ENCODE measurements around the gene CDK18. TPM values are rescaled to one million over a fixed set of nuclear protein-coding genes. Genes with fewer than 3 reads are reported as not detected.

CDK18 gene
- total and polyA plus RNA-seq, 9 donors, result 3.1 to 18.8 (median 10.3) TPM

DNA sequence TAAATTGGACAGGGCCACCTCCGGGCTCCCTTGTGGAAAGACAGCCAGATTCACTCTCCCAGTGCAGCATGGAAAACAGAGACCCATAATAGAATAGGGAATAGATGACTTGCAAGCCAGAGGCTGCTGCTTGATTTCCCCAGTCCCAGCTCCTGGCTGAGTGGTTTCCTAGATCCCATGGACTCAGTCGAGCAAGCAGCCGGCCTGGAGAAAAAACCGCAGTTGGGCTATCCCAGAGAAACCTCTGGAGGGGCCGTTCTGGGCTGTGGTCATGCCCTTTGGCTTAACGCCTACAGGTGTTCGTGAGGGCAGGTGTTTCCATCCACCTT, 65.7 kb downstream of the CDK18 start:
- WGBS (ENCODE audit: insufficient coverage), result 44% methylated on average over 6 of the region's 7 CpGs
- Histone ChIP-seq H3K27ac (ENCODE audit: low read length) (no peak overlapping the region), H3K9me3 (replicated peaks; ENCODE audit: control insufficient read depth, low read depth, low read length) (no peaks in the 10 kb centered on the region), H3K4me1 (ENCODE audit: control insufficient read depth, insufficient read depth, low read length) (peaks cover 6% of the 10 kb centered on the region), H3K36me3 (ENCODE audit: control insufficient read depth, insufficient read depth, low read length) (no peaks in the 10 kb centered on the region), H3K27me3 (ENCODE audit: control insufficient read depth, insufficient read depth, low read length) (peaks cover 59% of the 10 kb centered on the region), H3K4me3 (ENCODE audit: low read length) (no peak overlapping the region)
- no peak for DNase-seq

DNA sequence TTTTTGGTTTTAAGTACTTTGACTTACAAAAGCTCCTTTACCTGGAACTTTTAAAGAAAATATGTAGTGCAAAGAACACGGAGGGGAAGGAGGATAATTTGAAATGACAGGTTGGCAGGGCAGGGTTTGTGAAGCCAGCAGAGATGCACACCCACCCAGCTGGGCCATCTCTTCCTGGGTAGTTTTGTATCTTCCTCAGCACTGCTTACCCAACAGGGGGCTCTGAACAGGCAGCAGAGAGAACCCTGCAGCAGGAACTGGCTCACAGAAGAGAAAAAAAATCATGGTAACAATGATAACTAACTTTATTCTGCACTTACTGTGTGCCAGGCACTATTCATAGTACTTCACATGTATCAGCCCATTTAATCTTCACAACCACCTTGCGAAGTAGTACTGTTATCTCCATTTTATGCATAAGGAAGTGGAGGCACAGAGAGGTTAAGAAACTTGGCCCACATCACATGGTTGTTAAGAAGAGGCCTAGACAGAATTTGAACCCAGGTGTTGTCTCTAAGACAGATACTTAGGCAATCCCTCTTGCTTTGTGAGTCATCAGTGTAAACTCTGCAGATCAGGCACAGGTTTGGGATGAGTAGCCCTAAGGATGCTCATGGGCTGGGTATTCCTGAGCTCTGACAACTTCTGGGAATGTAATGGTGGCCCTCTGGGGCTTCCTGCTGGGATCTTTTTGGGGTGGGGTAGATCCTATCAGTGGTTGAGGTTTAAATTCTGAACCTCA, 66.5 kb downstream of the CDK18 start:
- no CpG with 5 or more reads among the region's 2 CpGs for WGBS (ENCODE audit: insufficient coverage)
- H3K4me3 ChIP-seq (ENCODE audit: low read length), result no peak overlapping the region
- no peaks in the 10 kb centered on the region for H3K36me3 ChIP-seq (ENCODE audit: control insufficient read depth, insufficient read depth, low read length)
- peaks cover 6% of the 10 kb centered on the region for H3K4me1 ChIP-seq (ENCODE audit: control insufficient read depth, insufficient read depth, low read length)
- no peak overlapping the region for H3K27ac ChIP-seq (ENCODE audit: low read length)
- no peak for DNase-seq
- H3K9me3 ChIP-seq (replicated peaks; ENCODE audit: control insufficient read depth, low read depth, low read length), result no peaks in the 10 kb centered on the region
- peaks cover 58% of the 10 kb centered on the region for H3K27me3 ChIP-seq (ENCODE audit: control insufficient read depth, insufficient read depth, low read length)

DNA sequence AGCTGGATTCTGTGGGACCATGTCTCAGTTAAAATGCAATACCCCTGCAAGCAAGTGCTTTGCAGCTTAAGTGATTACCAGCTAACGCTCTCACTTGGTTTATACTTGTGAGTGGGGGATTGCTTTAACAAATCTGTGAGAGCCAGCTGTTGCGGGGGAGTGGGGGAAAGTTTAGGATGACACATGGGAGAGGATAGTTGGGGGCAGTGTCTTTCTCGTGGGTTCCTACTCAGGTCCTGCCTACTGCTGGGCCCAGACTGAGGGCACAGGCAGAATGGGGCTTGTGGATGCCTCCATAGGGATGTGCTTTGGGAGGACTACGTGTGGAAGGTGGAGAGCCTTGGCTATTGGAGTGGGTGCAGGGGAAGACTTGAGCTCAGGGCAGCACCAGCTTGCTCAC, 67.3 kb downstream of the CDK18 start:
- Histone ChIP-seq H3K27ac (ENCODE audit: low read length) (no peak overlapping the region), H3K4me3 (ENCODE audit: low read length) (no peak overlapping the region), H3K27me3 (ENCODE audit: control insufficient read depth, insufficient read depth, low read length) (peaks cover 57% of the 10 kb centered on the region), H3K36me3 (ENCODE audit: control insufficient read depth, insufficient read depth, low read length) (no peaks in the 10 kb centered on the region), H3K4me1 (ENCODE audit: control insufficient read depth, insufficient read depth, low read length) (peaks cover 6% of the 10 kb centered on the region), H3K9me3 (replicated peaks; ENCODE audit: control insufficient read depth, low read depth, low read length) (no peaks in the 10 kb centered on the region)
- DNase-seq, result no peak
- 29% methylated on average over 2 of the region's 4 CpGs for WGBS (ENCODE audit: insufficient coverage)

DNA sequence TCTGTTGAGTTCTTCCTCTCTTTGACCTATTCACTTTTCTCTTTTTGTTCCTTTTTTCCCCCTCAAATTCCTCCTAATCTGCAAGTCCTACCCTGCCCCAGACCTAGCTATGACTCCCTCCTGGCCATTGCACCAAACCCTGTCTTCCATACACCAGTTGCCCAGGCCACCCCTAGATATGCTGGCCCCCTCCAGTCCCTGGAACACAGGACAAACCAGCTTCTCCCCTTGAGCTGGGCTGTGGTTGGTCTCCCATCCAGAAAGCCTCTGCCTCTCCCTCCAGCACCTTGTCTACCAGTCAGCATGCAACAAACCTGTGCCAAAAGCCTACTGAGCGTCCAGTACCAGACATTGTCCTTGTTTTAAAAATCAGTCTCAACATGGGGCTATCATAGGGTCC, 68.0 kb downstream of the CDK18 start:
- no peaks in the 10 kb centered on the region for H3K9me3 ChIP-seq (replicated peaks; ENCODE audit: control insufficient read depth, low read depth, low read length)
- H3K27me3 ChIP-seq (ENCODE audit: control insufficient read depth, insufficient read depth, low read length), result peaks cover 56% of the 10 kb centered on the region
- H3K4me3 ChIP-seq (ENCODE audit: low read length), result no peak overlapping the region
- DNase-seq, result no peak
- WGBS (ENCODE audit: insufficient coverage), result 91% methylated on average over 1 of the region's 1 CpG
- no peaks in the 10 kb centered on the region for H3K36me3 ChIP-seq (ENCODE audit: control insufficient read depth, insufficient read depth, low read length)
- H3K4me1 ChIP-seq (ENCODE audit: control insufficient read depth, insufficient read depth, low read length), result peaks cover 7% of the 10 kb centered on the region
- H3K27ac ChIP-seq (ENCODE audit: low read length), result no peak overlapping the region

DNA sequence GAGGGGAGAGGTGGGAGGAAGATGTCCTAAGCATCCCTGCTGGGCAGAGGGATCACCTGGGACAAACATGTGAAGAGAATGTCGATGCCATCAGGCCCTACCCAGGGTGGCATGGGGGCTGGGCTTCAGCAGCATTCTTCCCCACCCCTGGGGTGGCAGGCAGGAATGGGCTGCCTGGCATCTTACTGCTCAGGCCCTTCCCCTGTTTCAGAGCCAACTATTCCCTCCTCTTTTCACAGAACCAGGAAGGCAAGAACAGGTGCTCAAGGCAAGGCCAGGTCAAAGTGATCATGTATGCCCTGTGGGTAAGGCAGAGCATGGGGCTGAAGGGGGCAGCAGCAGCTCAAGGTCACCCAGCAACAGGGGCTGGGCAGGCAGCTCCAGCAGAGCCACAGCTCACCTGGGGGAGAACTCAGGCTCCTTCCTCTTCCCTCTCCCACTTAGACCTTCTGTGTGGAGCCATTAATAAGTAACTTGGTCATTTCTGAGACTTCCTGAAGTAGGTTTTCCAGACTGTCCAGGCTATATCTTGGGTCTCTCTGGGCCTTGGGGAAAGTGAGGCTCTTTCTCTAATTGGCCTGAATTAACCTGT, 70.9 kb downstream of the CDK18 start:
- H3K27ac ChIP-seq (ENCODE audit: low read length), result no peak overlapping the region
- DNase-seq, result no peak
- no peaks in the 10 kb centered on the region for H3K36me3 ChIP-seq (ENCODE audit: control insufficient read depth, insufficient read depth, low read length)
- peaks cover 2% of the 10 kb centered on the region for H3K4me1 ChIP-seq (ENCODE audit: control insufficient read depth, insufficient read depth, low read length)
- WGBS (ENCODE audit: insufficient coverage), result no CpG with 5 or more reads among the region's 1 CpG
- peaks cover 44% of the 10 kb centered on the region for H3K27me3 ChIP-seq (ENCODE audit: control insufficient read depth, insufficient read depth, low read length)
- no peak overlapping the region for H3K4me3 ChIP-seq (ENCODE audit: low read length)
- H3K9me3 ChIP-seq (replicated peaks; ENCODE audit: control insufficient read depth, low read depth, low read length), result no peaks in the 10 kb centered on the region

DNA sequence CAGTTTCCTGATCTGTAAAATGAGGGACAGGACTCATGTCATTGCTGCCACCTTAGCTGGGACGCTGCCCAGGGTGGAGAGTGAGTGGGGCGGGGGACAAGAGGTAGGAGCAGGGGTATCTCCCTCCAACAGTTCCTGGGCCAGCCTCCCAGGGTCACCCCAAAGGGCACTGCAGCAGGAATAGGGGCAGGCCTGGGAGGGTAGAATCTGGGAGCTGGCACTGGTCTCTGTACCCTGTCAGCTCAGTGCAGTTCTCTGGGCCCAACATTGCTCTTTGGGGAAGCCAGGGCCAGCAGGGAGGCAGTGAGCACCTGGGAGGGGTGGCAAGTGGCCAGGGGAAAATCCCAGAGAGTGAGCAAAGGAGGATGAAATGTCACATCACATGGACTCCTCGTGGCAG, 71.5 kb downstream of the CDK18 start:
- H3K9me3 ChIP-seq (replicated peaks; ENCODE audit: control insufficient read depth, low read depth, low read length), result no peaks in the 10 kb centered on the region
- H3K27ac ChIP-seq (ENCODE audit: low read length), result no peak overlapping the region
- peaks cover 2% of the 10 kb centered on the region for H3K4me1 ChIP-seq (ENCODE audit: control insufficient read depth, insufficient read depth, low read length)
- no peak for DNase-seq
- H3K27me3 ChIP-seq (ENCODE audit: control insufficient read depth, insufficient read depth, low read length), result peaks cover 41% of the 10 kb centered on the region
- no peak overlapping the region for H3K4me3 ChIP-seq (ENCODE audit: low read length)
- 50% methylated on average over 1 of the region's 3 CpGs for WGBS (ENCODE audit: insufficient coverage)
- no peaks in the 10 kb centered on the region for H3K36me3 ChIP-seq (ENCODE audit: control insufficient read depth, insufficient read depth, low read length)

DNA sequence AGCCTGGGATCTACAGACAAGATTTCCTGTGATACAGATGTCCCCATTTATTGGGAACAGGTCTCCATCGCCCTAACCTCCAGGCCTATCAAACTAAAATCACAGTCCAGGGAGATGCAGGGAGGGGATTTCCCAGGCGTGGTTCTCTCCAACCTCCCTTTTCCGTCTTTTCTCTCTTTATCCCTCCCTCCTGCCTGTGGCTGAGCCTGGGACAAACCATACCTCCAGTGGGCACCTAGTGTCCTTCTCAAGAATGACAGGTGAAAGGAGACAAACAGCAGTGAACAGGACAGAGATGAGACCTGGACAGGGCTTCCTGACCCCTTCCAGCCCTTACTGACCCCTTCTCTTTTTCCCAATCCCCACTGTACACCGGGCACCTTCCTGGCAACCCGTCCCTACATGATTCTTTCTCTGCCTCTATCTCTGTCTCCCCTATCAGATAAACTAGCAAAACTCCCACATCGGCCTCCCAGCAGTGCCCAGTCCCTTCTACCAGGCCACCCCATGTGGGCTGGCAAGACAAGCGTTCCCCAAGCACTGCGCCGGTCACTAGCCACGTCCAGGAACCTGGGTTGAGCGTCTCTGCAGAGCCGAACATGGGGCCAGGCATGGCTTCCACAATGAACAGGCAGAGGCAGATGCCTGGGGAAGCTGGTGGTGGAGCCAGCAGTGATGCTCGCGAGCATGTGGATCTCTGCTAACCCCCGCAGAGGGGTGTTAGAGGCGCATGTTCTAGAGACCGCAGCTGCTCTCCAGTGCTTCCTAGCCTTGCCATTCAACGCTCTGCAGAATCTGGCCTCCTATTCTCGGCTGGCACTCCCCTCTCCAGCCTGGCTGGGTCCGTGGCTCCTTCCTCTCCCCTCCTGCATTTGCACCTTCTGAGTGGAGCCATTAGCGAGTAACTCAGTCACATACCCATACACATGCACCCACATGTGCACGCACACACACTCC, 72.6 kb downstream of the CDK18 start:
- H3K27ac ChIP-seq (ENCODE audit: low read length), result no peak overlapping the region
- DNase-seq, result no peak
- H3K4me1 ChIP-seq (ENCODE audit: control insufficient read depth, insufficient read depth, low read length), result peaks cover 2% of the 10 kb centered on the region
- 58% methylated on average over 20 of the region's 22 CpGs for WGBS (ENCODE audit: insufficient coverage)
- H3K9me3 ChIP-seq (replicated peaks; ENCODE audit: control insufficient read depth, low read depth, low read length), result no peaks in the 10 kb centered on the region
- peaks cover 33% of the 10 kb centered on the region for H3K27me3 ChIP-seq (ENCODE audit: control insufficient read depth, insufficient read depth, low read length)
- no peak overlapping the region for H3K4me3 ChIP-seq (ENCODE audit: low read length)
- H3K36me3 ChIP-seq (ENCODE audit: control insufficient read depth, insufficient read depth, low read length), result no peaks in the 10 kb centered on the region

DNA sequence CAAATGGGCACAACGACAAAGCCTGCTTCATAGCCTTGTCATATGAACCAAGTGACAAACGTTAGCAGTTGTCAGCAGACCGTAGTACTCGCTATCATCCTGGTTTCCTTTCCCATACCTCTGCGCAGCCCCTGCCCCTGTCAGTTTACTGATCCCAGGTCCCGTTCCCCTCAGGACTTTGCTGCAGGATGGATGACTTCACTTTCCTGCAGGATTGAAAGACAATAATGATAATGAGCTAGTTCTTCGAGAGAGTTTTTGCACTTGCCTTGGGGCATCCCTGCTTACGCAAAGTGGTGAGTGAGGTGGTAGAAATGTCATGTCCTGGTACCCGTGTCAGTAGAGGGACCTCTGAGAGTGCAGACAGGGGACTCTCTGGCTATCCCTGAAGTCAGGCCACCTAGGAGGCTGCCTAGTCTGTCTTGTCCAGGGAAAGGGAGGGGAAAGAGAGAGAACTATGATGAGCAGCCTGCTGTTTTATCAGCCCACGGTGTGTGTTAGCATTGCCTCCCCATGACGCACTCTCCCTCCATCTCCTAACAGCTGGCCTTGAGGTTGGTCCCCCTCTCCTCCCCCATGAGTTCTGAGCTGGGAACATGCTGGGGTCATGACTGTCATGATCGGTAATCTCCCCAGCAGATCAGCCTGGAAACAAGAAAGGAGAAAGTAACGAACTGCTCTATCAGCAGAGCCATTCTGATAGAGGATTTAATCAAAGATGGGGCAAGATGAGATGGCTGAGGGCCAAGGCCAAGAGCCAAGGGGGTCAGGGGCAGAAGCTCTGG, 73.6 kb downstream of the CDK18 start:
- Histone ChIP-seq H3K36me3 (ENCODE audit: control insufficient read depth, insufficient read depth, low read length) (no peaks in the 10 kb centered on the region), H3K4me3 (ENCODE audit: low read length) (no peak overlapping the region), H3K9me3 (replicated peaks; ENCODE audit: control insufficient read depth, low read depth, low read length) (no peaks in the 10 kb centered on the region), H3K4me1 (ENCODE audit: control insufficient read depth, insufficient read depth, low read length) (peaks cover 9% of the 10 kb centered on the region), H3K27me3 (ENCODE audit: control insufficient read depth, insufficient read depth, low read length) (peaks cover 28% of the 10 kb centered on the region), H3K27ac (ENCODE audit: low read length) (no peak overlapping the region)
- 60% methylated on average over 11 of the region's 13 CpGs for WGBS (ENCODE audit: insufficient coverage)
- no peak for DNase-seq

DNA sequence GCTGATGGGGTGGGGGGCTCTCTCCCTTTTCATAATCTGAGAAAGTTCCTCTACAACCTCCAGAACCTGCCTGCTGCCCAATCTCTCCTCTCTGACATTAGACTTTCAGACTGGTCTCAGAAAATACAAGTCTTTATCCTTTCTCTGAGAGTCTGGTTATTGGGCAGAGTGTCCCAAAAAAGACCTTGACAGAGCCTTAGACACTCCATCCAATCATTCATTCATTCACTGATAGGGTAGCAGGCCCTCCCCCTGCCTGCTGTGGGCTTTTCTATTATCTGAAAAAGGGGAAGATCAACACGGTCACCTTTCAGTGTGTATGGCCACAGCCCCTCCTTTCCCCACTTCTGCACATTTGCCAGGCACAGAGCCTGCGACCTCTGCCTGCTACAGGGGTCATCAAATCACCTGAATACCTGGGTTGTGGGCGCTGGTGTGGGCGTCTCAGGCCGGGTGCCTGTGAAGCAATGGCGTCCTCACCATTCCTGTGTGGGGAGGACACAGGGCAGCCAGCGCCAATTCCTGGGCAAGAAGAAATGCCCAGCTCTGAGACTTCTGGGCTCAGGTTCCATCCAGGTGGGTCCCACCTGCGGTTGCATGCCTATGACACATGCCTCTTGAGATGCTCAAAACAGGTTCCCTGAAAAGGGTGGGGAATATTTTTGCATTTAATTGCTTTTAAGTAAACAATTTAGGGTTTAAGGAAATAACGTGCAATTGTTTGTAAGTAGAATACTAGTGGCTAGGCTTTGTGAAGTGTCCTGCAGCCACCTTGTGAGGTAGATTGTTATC, 74.5 kb downstream of the CDK18 start:
- Histone ChIP-seq H3K4me3 (ENCODE audit: low read length) (no peak overlapping the region), H3K4me1 (ENCODE audit: control insufficient read depth, insufficient read depth, low read length) (peaks cover 9% of the 10 kb centered on the region), H3K27ac (ENCODE audit: low read length) (no peak overlapping the region), H3K36me3 (ENCODE audit: control insufficient read depth, insufficient read depth, low read length) (no peaks in the 10 kb centered on the region), H3K9me3 (replicated peaks; ENCODE audit: control insufficient read depth, low read depth, low read length) (no peaks in the 10 kb centered on the region), H3K27me3 (ENCODE audit: control insufficient read depth, insufficient read depth, low read length) (peaks cover 28% of the 10 kb centered on the region)
- 81% methylated on average over 8 of the region's 9 CpGs for WGBS (ENCODE audit: insufficient coverage)
- DNase-seq, result no peak

All from muscle of leg (tissue), 11 donors.